Peyer's patch (tissue), 4 donors: ENCODE measurements around the gene CNPY1. TPM values are rescaled to one million over a fixed set of nuclear protein-coding genes. Genes with fewer than 3 reads are reported as not detected.

Experiments
- DNase-seq, 3 donors: peaks; one replicate each; pipeline ENCODE4 v3.0.0-alpha.2; 2017 to 2019
- H3K27ac ChIP-seq, 4 donors: fragments of 200-600 bp; sonication (generic); one replicate each; pipeline ENCODE4 v1.5.1; 2016 to 2019
- H3K27me3 ChIP-seq, 2 donors: fragments of 200-600 bp; sonication (generic); one replicate each; pipeline ENCODE4 v1.5.1; 2019
- H3K36me3 ChIP-seq, 3 donors: fragments of 200-600 bp; sonication (generic); one replicate each; pipeline ENCODE4 v1.5.1; 2016 to 2019
- H3K4me1 ChIP-seq, 4 donors: fragments of 200-600 bp; sonication (generic); one replicate each; pipeline ENCODE4 v1.5.1; 2016 to 2019
- H3K4me3 ChIP-seq, 4 donors: fragments of 200-600 bp; sonication (generic); 1 replicate in 3 of 4; 2 replicates in 1 of 4; pipeline ENCODE4 v1.5.1; 2016 to 2019; ENCODE audit warnings: mild to moderate bottlenecking in 1 of 4
- H3K9me3 ChIP-seq, 4 donors: fragments of 200-600 bp; sonication (generic); one replicate each; pipeline ENCODE4 v1.5.1; 2016 to 2019; ENCODE audit warnings: mild to moderate bottlenecking in 1 of 4
- POLR2A ChIP-seq, 2 donors: fragments of 450-650 bp; IDR thresholded peaks; one replicate each; pipeline ENCODE4 v1.5.1; 2017; ENCODE audit warnings: antibody characterized with exemption in 2 of 2, mild to moderate bottlenecking in 2 of 2, moderate library complexity in 2 of 2
- total RNA-seq, 4 donors: library from RNA; depleted of rRNA; stranded (reverse); fragments of >200 nt; gene quantifications; one replicate each; pipeline ENCODE4 v1.1.0, GENCODE V29; 2016
- TF ChIP-seq, protein P1 (sequence below), 6 experiments: fragments of 450-650 bp in 4 of 6; fragments of 200-600 bp in 2 of 6; sonication (generic) in 1 of 6; IDR thresholded peaks; one replicate each; pipeline ENCODE4 v1.5.1; 2017 to 2019; ENCODE audit warnings: antibody characterized with exemption in 6 of 6, mild to moderate bottlenecking in 3 of 6, moderate library complexity in 1 of 6

Gene CNPY1
- total RNA-seq, 4 donors from 2014 or later: 0.40 TPM; not detected in 3

DNA sequence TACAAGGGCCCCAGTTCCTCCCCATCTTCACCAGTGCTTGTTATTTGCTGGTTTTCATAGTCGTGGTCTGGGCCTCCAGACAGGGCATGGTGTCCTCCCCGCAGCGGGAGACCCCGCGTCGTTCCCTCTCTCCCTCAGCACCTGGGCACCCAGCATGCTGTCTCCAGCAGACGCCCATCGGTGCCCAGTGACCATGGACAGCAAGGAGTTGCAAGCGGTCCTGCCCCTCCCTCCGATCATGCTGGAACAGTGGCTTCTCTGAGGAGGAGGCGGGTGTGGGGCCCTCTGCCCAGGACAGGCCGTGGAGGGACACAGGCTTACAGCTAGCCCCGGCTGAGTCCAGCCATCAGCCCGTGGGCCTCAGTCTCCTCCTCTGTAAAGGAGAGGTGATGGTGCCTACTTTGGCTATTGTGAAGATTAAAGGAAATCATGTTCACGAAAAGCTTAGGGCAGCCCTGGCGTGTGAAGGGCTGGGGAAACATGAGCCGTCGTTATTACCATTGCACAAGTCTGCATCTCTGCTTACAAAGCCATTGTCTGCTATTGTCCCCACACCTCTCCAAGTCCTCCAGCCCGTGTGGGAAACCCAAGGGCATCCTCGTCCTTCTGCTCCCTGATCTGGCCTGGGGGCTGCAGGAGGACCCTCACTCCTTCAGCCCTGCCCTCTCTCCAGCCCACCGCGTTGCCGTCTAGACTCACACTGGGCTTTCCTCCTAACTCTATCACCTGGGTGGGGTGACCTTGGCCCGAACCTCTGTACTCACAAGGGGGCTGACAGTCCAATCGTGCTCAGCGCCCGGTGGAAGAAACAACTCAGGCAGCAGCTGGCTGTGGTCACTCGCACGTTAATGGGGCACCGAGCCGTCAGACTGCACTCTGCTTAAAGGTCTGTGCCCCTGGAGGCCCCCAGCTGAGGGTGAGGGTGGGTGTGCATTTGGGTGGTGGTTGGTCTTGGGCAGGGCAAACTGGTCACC, 58.6 kb downstream of the CNPY1 start:
- H3K27ac ChIP-seq: no peak overlapping the region
- H3K9me3 ChIP-seq: no peaks in the 10 kb centered on the region
- no peaks in the 10 kb centered on the region for H3K36me3 ChIP-seq
- no peak for DNase-seq
- no peaks in the 10 kb centered on the region for H3K27me3 ChIP-seq
- TF ChIP-seq, protein P1, sequence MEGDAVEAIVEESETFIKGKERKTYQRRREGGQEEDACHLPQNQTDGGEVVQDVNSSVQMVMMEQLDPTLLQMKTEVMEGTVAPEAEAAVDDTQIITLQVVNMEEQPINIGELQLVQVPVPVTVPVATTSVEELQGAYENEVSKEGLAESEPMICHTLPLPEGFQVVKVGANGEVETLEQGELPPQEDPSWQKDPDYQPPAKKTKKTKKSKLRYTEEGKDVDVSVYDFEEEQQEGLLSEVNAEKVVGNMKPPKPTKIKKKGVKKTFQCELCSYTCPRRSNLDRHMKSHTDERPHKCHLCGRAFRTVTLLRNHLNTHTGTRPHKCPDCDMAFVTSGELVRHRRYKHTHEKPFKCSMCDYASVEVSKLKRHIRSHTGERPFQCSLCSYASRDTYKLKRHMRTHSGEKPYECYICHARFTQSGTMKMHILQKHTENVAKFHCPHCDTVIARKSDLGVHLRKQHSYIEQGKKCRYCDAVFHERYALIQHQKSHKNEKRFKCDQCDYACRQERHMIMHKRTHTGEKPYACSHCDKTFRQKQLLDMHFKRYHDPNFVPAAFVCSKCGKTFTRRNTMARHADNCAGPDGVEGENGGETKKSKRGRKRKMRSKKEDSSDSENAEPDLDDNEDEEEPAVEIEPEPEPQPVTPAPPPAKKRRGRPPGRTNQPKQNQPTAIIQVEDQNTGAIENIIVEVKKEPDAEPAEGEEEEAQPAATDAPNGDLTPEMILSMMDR (IDR thresholded peaks at IDR 0.05): no peak
- no peak for TF ChIP-seq POLR2A (IDR thresholded peaks at IDR 0.05)
- H3K4me1 ChIP-seq: peaks cover 0 to 12% (median 0%) of the 10 kb centered on the region in 4 donors
- no peak overlapping the region for H3K4me3 ChIP-seq

DNA sequence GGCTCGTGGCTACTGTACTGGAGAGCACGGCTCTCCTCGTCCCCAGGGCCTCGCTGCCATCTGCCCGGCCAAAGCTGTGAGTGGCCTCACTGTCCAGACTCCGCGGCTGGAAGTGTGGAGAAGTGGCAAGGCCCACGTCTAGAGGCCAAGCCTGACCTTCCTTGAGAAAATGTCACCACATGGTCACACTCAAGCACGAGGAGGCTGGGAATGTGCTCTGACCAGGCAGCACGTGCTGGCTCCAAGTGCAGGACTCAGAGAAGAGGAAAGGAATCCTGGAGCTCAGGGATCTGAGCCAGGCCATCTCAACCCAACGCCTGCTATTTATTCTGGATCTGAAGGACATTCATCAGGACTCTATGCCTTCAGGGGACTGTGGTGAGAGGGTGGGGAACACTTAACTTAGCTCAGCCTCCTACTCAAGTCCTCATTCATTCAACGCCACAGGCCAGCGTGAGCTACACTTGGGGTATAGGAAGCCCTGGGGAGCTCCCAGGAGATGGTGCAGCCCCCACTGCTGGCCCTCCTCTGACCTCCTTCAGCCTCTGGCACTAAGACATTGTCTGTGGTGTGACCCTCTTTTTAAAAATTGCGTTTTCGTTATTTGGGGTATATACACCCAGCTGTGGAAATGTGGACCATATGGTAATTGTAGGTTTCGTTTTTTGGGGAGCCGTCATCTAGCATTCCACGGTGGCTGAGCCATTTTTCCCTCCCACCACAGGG, 59.4 kb downstream of the CNPY1 start:
- Histone ChIP-seq H3K27me3 (no peaks in the 10 kb centered on the region), H3K36me3 (no peaks in the 10 kb centered on the region), H3K27ac (no peak overlapping the region), H3K9me3 (no peaks in the 10 kb centered on the region), H3K4me3 (no peak overlapping the region), H3K4me1 (peaks cover 0 to 12% (median 0%) of the 10 kb centered on the region in 4 donors)
- DNase-seq: no peak
- TF ChIP-seq POLR2A (IDR thresholded peaks at IDR 0.05): no peak
- TF ChIP-seq, protein P1 (IDR thresholded peaks at IDR 0.05): no peak

DNA sequence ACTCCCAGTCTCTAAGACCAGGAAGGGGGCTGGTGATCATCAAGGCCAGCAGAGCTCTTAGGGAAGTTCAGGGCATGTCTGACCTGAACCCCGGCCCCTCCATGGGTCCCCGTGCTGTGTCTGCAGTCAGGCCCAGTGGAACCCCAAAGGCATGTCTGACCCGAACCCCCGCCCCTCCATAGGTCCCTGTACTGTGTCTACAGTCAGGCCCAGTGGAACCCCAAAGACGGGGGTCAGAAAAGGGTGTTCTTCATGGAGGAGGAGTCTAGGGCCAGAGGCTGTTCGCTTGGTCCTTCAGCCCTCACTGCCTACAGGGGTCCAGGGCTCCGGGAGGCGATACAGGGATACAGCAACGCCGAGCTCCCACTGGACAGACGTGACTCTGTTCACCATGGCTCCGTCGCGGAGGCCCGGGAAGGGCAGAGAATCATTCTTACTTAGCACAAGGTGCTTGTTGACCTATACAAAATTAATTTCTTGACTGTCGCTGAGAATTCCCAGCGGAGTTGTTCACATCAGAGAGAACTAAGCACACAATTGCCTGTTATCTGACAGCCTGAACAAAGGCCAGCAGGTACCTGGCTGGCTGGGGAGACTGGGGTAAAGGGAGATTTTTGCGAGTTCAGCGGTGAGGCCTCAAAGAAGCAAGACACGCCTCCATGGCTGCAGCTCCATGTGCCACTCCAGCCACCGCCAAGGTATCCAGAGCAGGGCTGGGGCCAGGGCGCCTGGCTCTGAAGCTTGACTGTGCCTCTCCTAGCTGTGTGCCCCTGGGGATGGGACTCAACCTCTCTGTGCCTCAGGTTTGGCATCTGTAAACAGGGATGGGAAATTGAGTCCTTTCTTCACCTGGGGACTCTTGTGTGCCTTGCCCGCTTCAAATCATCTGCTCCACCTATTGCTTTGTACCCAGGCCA, 61.6 kb downstream of the CNPY1 start:
- DNase-seq: no peak
- no peak overlapping the region for H3K4me3 ChIP-seq
- TF ChIP-seq POLR2A (IDR thresholded peaks at IDR 0.05): no peak
- TF ChIP-seq, protein P1 (IDR thresholded peaks at IDR 0.05): no peak
- H3K36me3 ChIP-seq: no peaks in the 10 kb centered on the region
- no peaks in the 10 kb centered on the region for H3K4me1 ChIP-seq
- no peaks in the 10 kb centered on the region for H3K9me3 ChIP-seq
- H3K27me3 ChIP-seq: no peaks in the 10 kb centered on the region
- H3K27ac ChIP-seq: no peak overlapping the region

DNA sequence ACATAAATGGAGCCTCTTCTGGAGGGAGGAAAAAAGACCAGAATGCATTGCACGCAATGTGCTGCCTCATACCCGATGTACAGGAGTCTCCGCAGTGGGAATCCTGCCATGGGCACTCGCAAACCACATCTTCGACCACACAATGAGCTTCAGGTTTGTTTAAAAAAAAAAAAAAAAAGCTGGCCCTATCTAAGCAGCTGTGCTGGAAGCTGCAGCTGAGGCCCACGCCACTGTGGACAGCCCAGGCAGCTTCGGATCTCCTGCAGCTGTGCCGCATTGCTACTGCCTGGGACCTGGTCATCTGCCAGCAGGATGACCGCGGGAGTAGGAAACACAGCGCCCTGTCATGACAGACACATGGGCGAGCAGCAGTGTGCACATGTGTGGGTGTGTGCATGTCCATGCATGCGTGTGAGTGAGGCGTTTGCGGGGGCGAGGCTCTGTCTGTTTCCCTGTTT, 62.5 kb downstream of the CNPY1 start:
- H3K9me3 ChIP-seq: no peaks in the 10 kb centered on the region
- H3K27ac ChIP-seq: no peak overlapping the region
- no peaks in the 10 kb centered on the region for H3K4me1 ChIP-seq
- no peaks in the 10 kb centered on the region for H3K36me3 ChIP-seq
- no peaks in the 10 kb centered on the region for H3K27me3 ChIP-seq
- H3K4me3 ChIP-seq: no peak overlapping the region
- DNase-seq: no peak
- TF ChIP-seq POLR2A (IDR thresholded peaks at IDR 0.05): no peak
- TF ChIP-seq, protein P1 (IDR thresholded peaks at IDR 0.05): no peak

DNA sequence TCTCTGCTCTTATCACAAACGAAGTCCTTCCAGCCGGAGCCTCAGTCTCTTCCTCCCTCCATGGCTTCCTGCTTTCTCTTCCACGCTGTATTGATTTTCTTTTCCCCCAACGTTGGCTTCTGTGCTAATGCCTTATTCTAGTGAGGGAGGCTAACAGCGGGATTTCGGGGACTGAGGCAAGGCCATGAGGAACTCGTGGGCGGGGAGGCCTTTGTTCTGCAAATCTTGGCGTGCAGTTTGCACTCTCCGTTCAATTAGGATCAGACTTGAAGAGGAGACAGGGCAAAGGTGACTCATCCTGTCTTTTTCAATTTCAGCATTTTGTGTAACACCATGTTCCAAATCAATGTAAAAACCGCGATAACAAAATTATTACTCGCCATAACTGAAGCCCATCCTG, 63.1 kb downstream of the CNPY1 start:
- H3K27ac ChIP-seq: no peak overlapping the region
- H3K4me1 ChIP-seq: no peaks in the 10 kb centered on the region
- H3K36me3 ChIP-seq: no peaks in the 10 kb centered on the region
- no peak for DNase-seq
- TF ChIP-seq, protein P1 (IDR thresholded peaks at IDR 0.05): no peak
- TF ChIP-seq POLR2A (IDR thresholded peaks at IDR 0.05): no peak
- H3K27me3 ChIP-seq: no peaks in the 10 kb centered on the region
- H3K4me3 ChIP-seq: no peak overlapping the region
- no peaks in the 10 kb centered on the region for H3K9me3 ChIP-seq
